Measurements from ENCODE around the gene PNMA6E.

The PNMA6E gene

GRCh38 chrX:153397256-153397960 is 3.7 kb downstream of the PNMA6E start:
- no peak overlapping the region for H3K4me3 ChIP-seq (ENCODE audit: low read length)
- H3K79me2 ChIP-seq (ENCODE audit: control insufficient read depth, low read length) = no peaks in the 10 kb centered on the region
- H3K4me2 ChIP-seq (ENCODE audit: low read length) = no peak overlapping the region
- H3K36me3 ChIP-seq (ENCODE audit: control insufficient read depth, low read length) = no peaks in the 10 kb centered on the region
- H4K20me1 ChIP-seq (ENCODE audit: control insufficient read depth, insufficient read depth, low read depth, low read length) = no peaks in the 10 kb centered on the region
- no peaks in the 10 kb centered on the region for H3K4me1 ChIP-seq (ENCODE audit: control insufficient read depth, low read length)
- H3K27ac ChIP-seq (ENCODE audit: low read depth, low read length) = no peak overlapping the region
- no peaks in the 10 kb centered on the region for H3F3A ChIP-seq (ENCODE audit: control insufficient read depth, insufficient read depth)
- no peak for TF ChIP-seq CTCF (IDR thresholded peaks at IDR 0.05; ENCODE audit: low read depth, low read length, poor library complexity, severe bottlenecking)
- no peak for TF ChIP-seq EZH2phosphoT487 (IDR thresholded peaks at IDR 0.05; ENCODE audit: borderline replicate concordance, low read length)
- H3K9me3 ChIP-seq (ENCODE audit: control insufficient read depth, insufficient read depth, low read length) = no peaks in the 10 kb centered on the region
- H3K9me2 ChIP-seq (replicated peaks; ENCODE audit: control insufficient read depth, low read length) = no peaks in the 10 kb centered on the region
- H3K27me3 ChIP-seq (ENCODE audit: control insufficient read depth, low read length) = no peaks in the 10 kb centered on the region

GRCh38 chrX:153396320-153397195 is 4.6 kb downstream of the PNMA6E start:
- H3K27ac ChIP-seq (ENCODE audit: low read depth, low read length) = no peak overlapping the region
- H3K36me3 ChIP-seq (ENCODE audit: control insufficient read depth, low read length) = no peaks in the 10 kb centered on the region
- TF ChIP-seq EZH2phosphoT487 (IDR thresholded peaks at IDR 0.05; ENCODE audit: borderline replicate concordance, low read length) (no peak), CTCF (IDR thresholded peaks at IDR 0.05; ENCODE audit: low read depth, low read length, poor library complexity, severe bottlenecking) (no peak)
- H3K4me3 ChIP-seq (ENCODE audit: low read length) = no peak overlapping the region
- H3F3A ChIP-seq (ENCODE audit: control insufficient read depth, insufficient read depth) = no peaks in the 10 kb centered on the region
- H4K20me1 ChIP-seq (ENCODE audit: control insufficient read depth, insufficient read depth, low read depth, low read length) = no peaks in the 10 kb centered on the region
- no peaks in the 10 kb centered on the region for H3K27me3 ChIP-seq (ENCODE audit: control insufficient read depth, low read length)
- no peak overlapping the region for H3K4me2 ChIP-seq (ENCODE audit: low read length)
- no peaks in the 10 kb centered on the region for H3K4me1 ChIP-seq (ENCODE audit: control insufficient read depth, low read length)
- no peaks in the 10 kb centered on the region for H3K9me3 ChIP-seq (ENCODE audit: control insufficient read depth, insufficient read depth, low read length)
- no peaks in the 10 kb centered on the region for H3K79me2 ChIP-seq (ENCODE audit: control insufficient read depth, low read length)
- no peaks in the 10 kb centered on the region for H3K9me2 ChIP-seq (replicated peaks; ENCODE audit: control insufficient read depth, low read length)

GRCh38 chrX:153395613-153396319 is 5.4 kb downstream of the PNMA6E start:
- H3K27ac ChIP-seq (ENCODE audit: low read depth, low read length) = no peak overlapping the region
- H4K20me1 ChIP-seq (ENCODE audit: control insufficient read depth, insufficient read depth, low read depth, low read length) = no peaks in the 10 kb centered on the region
- no peaks in the 10 kb centered on the region for H3K79me2 ChIP-seq (ENCODE audit: control insufficient read depth, low read length)
- no peaks in the 10 kb centered on the region for H3F3A ChIP-seq (ENCODE audit: control insufficient read depth, insufficient read depth)
- no peaks in the 10 kb centered on the region for H3K36me3 ChIP-seq (ENCODE audit: control insufficient read depth, low read length)
- no peak for TF ChIP-seq CTCF (IDR thresholded peaks at IDR 0.05; ENCODE audit: low read depth, low read length, poor library complexity, severe bottlenecking)
- TF ChIP-seq EZH2phosphoT487 (IDR thresholded peaks at IDR 0.05; ENCODE audit: borderline replicate concordance, low read length) = no peak
- no peaks in the 10 kb centered on the region for H3K4me1 ChIP-seq (ENCODE audit: control insufficient read depth, low read length)
- no peak overlapping the region for H3K4me3 ChIP-seq (ENCODE audit: low read length)
- no peaks in the 10 kb centered on the region for H3K9me2 ChIP-seq (replicated peaks; ENCODE audit: control insufficient read depth, low read length)
- H3K4me2 ChIP-seq (ENCODE audit: low read length) = no peak overlapping the region
- H3K9me3 ChIP-seq (ENCODE audit: control insufficient read depth, insufficient read depth, low read length) = no peaks in the 10 kb centered on the region
- H3K27me3 ChIP-seq (ENCODE audit: control insufficient read depth, low read length) = no peaks in the 10 kb centered on the region
